Epithelial cell of esophagus (primary cell): ENCODE data around the gene LMF1.

Experiments
- DNase-seq: peaks from one replicate; pipeline ENCODE4 v3.0.0; 2010; ENCODE audit warnings: low read depth
- H3K4me3 ChIP-seq: 2 replicates; pipeline ENCODE4 v1.5.1; 2011; ENCODE audit warnings: mild to moderate bottlenecking, low read length, control low read depth
- TF ChIP-seq, protein P1 (sequence below): IDR thresholded peaks from 2 replicates; pipeline ENCODE4 v1.5.1; 2011; ENCODE audit warnings: low read depth, mild to moderate bottlenecking, low read length, control low read depth, inconsistent platforms; ENCODE audit not compliant: insufficient read depth; ENCODE audit errors: missing control alignments

The LMF1 gene

DNA sequence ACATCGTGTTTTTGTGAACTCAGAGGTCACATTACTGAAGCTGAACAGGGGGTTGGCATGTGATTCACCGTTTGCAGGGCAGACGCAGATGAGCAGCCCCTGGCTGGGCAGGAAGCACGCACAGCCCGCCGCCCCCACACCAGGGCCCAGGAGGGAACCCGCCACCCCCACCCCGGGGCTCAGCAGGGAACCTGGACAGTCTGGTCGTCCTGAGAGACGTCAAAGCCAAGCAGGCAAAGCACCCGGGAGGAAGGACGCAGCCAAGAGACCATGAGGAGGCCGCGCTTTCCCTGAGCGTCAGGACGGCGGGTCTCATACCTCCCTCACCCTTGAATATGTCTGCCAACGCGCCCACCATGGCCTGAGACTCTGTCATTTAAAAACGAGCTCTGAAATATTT, 60.6 kb downstream of the LMF1 start:
- TF ChIP-seq, protein P1, sequence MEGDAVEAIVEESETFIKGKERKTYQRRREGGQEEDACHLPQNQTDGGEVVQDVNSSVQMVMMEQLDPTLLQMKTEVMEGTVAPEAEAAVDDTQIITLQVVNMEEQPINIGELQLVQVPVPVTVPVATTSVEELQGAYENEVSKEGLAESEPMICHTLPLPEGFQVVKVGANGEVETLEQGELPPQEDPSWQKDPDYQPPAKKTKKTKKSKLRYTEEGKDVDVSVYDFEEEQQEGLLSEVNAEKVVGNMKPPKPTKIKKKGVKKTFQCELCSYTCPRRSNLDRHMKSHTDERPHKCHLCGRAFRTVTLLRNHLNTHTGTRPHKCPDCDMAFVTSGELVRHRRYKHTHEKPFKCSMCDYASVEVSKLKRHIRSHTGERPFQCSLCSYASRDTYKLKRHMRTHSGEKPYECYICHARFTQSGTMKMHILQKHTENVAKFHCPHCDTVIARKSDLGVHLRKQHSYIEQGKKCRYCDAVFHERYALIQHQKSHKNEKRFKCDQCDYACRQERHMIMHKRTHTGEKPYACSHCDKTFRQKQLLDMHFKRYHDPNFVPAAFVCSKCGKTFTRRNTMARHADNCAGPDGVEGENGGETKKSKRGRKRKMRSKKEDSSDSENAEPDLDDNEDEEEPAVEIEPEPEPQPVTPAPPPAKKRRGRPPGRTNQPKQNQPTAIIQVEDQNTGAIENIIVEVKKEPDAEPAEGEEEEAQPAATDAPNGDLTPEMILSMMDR: no peak

DNA sequence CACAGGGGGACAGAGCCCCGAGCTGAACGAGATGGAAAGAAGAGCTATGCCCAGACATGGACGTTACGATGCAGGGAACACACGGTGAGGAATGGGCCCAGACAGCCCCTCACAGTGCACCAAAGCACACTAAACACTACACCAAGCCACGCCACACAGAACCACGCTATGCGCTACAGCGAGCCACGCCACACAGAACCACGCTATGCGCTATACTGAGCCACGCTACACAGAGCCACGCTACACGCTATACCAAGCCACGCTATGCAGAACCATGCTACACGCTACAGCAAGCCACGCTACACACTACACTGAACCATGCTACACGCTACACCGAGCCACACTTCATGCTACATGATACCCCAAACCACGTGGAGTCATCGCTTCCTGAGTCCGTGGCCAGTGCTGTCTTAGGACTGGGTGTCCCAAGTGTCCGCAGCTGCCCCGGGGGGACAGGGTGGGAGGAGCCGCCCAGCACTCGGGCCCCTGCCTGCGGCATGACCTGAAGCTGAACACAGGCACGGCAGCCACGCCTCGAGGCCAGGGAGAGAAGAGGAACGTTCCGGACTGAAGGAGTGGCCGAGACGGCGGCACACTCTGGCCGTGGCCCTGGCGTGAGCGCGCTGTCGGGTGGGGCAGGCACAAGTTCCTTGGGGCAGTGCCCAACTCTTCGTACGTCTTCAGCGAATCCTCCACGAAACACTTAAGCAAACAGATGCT, 61.3 kb downstream of the LMF1 start:
- TF ChIP-seq, protein P1: no peak
- no peak overlapping the region for H3K4me3 ChIP-seq
- no peak for DNase-seq

More for the DNA sequence above, 60.6 kb downstream of the LMF1 start:
- no peak overlapping the region for H3K4me3 ChIP-seq
- DNase-seq: no peak

DNA sequence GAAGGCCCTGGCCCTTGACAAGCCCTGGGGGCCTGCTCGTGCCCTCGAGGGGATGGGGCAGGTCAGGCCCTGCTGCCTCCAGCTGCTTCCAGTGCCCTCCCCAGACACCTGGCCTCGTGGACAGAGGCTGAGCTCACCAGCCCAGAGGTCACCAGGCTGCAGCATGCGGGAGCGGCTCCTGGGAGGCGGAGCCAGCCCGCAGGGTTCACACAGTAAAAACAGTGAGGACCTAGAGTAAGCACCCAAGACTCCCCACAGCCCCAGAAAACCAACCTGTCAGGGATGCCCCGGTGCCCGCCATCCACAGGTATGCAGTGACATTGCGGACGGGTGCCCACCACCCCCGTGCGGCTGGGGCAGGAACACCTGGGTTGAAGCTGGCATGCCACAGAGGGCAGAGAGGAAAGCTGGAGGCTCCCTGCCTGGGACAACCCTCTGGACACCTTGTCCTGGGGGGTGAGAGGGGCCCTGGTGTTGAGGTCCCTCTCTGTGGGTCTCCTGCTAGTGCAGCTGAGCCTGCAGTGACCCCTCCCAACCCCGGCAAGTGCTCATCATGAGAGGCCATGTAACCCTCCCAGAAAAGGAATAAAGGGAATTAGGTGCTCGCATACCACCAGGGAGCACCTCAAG, 62.1 kb downstream of the LMF1 start:
- no peak for DNase-seq
- TF ChIP-seq, protein P1: no peak
- H3K4me3 ChIP-seq: no peak overlapping the region

GRCh38 chr16:907842-908241, 62.9 kb downstream of the LMF1 start:
- DNase-seq: no peak
- TF ChIP-seq, protein P1: no peak
- no peak overlapping the region for H3K4me3 ChIP-seq

DNA sequence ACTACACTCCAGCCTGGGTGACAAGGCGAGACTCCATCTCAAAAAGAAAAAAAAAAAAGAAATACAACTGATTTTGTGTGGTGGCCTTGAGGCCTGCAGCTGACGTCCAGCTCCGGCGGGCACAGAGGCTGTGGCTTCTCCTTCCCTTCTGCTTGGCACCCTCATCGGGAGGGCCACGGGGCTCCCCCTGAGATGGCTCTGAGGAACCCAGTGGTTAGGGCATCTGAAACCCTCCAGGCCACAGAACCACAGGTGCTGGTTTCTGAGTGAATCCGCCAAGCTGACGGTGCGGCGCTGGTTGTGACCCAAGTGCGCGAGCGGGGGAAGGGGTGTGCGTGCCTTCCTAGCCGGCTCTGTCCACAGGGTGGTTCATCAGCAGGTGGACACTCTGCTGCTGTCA, 63.4 kb downstream of the LMF1 start:
- no peak overlapping the region for H3K4me3 ChIP-seq
- TF ChIP-seq, protein P1: no peak
- no peak for DNase-seq

DNA sequence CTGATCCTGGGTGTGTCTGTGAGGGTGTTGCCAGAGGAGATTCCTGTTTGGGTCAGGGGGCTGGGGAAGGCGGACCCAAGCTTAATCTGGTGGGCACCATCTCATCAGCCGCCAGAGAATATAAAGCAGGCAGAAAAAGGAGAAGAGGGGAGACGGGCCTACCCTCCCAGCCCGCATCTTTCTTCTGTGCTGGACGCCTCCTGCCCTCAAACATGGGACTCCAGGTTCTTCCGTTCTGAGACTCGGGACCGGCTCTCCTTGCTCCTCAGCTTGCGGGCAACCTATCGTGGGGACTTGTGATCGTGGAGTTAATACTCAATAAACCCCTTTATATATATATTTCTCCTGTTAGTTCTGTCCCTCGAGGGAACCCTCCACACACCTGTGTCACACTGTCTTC, 64.5 kb downstream of the LMF1 start:
- no peak overlapping the region for H3K4me3 ChIP-seq
- TF ChIP-seq, protein P1: no peak
- no peak for DNase-seq
